NT2/D1 (cell line): ENCODE measurements around the gene DIP2C.

ENCODE experiments used
- SUZ12 ChIP-seq: IDR thresholded peaks from 2 replicates; pipeline ENCODE4 v1.6.1; 2011; ENCODE audit not compliant: insufficient read length, insufficient read depth; ENCODE audit errors: extremely low read depth
- YY1 ChIP-seq: IDR thresholded peaks from 2 replicates; pipeline ENCODE4 v1.6.1; 2011; ENCODE audit not compliant: insufficient read length, insufficient read depth
- ZNF274 ChIP-seq: IDR thresholded peaks from 2 replicates; pipeline ENCODE4 v1.6.1; 2011; ENCODE audit warnings: mild to moderate bottlenecking, low read depth, low read length

GRCh38 chr10:514137-514671 lies 175.3 kb downstream of the DIP2C start:
- TF ChIP-seq YY1 (no peak), SUZ12 (no peak), ZNF274 (no peak)
